Inflammatory macrophage treated with lipopolysaccharide for 4 hours (primary cell): ENCODE results near the gene HOXA11.
A peak's percentile ranks its signal among the peaks of the same experiment; 100 is the strongest.

Experiments
- DNase-seq: peaks from one replicate; pipeline ENCODE4 v3.0.0-alpha.2; 2020

HOXA11 gene

DNA sequence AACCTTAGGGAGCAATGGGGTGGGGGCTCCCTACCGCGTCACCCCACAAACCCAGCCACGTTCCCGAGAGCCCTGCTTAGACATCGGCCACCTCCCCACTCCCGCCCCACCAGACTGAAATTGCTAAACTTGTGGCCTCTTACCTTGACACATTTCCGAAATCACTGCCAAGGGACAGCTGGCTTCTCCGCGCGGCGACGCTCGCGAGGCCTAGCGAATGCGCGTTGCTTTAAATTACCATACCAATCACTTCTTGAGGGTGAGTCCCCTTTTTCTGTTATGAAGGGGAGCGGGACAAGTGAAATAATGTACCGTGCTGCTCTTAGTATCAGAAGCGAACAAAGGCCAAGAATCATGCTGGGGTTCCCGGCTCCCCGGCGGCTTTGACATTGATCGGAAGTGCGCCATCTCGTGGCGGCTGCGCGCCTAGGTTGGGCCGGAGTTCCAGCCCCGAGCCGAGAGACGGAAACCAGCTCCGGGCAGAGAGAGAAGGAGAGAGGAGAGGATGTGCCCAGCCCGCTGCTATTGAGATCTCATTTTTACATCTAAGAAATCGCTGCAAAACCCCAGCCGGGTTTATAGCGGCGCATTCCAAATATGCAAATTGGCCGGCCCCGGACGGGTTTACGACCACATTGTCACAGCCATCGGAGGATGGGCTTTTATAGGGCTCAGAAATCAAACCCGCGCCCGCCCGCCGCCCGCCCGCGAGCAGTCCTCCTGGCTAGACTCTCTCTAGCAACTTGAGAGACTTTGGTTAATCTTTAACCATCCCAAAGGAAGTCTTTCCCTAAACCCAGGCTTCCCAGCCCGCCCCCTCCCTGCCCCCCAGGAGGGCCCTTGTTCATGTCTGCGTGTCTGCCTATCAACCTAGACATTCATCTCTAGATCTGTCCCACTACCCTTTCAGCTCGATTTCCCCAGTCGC is 5.3 kb downstream of the HOXA11 start:
- DNase-seq = peak; percentile 60

- DNase-seq = no peak
Measured at GRCh38 chr7:27179030-27179429, 6.0 kb downstream of the HOXA11 start.

DNA sequence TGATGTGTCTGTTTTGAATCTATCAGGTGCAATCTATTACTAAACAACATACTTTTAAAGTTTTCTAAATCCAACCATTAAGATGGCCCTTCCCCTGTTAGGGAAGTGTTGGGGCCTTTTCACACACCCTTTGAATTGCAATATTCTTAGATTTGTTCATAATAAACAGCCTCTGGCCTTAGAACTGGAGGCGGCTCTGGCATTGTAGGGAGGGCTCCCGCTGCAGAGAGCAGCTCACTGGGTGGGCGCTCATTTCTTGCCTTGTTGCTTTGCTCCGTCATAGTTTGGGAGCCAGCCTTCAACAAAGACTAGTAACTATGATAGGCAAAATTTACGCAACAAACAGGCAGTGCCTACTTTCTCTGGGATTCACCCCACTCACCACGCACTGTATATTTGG is 6.7 kb downstream of the HOXA11 start:
- no peak for DNase-seq

GRCh38 chr7:27177795-27178320 is 7.2 kb downstream of the HOXA11 start:
- DNase-seq = no peak

- DNase-seq = no peak
Measured at GRCh38 chr7:27176962-27177794, 7.9 kb downstream of the HOXA11 start.

- no peak for DNase-seq
Measured at GRCh38 chr7:27176524-27176845, 8.5 kb downstream of the HOXA11 start.

GRCh38 chr7:27175626-27176523 is 9.2 kb downstream of the HOXA11 start:
- DNase-seq = no peak

- DNase-seq = no peak
Measured at GRCh38 chr7:27174874-27175625, 10.0 kb downstream of the HOXA11 start.

- DNase-seq = no peak
Measured at GRCh38 chr7:27173956-27174873, 10.8 kb downstream of the HOXA11 start, which contains the start of gene HOXA10. Gene HOXA10, minus strand, starts transcription at chr7:27174320. Its CDS starts 14 bp downstream, at chr7:27174306.

GRCh38 chr7:27173511-27173955 is 11.5 kb downstream of the HOXA11 start:
- peak; percentile 63 for DNase-seq

GRCh38 chr7:27172823-27173510 is 12.1 kb downstream of the HOXA11 start:
- DNase-seq = no peak

- no peak for DNase-seq
Measured at GRCh38 chr7:27172315-27172774, 12.7 kb downstream of the HOXA11 start.

DNA sequence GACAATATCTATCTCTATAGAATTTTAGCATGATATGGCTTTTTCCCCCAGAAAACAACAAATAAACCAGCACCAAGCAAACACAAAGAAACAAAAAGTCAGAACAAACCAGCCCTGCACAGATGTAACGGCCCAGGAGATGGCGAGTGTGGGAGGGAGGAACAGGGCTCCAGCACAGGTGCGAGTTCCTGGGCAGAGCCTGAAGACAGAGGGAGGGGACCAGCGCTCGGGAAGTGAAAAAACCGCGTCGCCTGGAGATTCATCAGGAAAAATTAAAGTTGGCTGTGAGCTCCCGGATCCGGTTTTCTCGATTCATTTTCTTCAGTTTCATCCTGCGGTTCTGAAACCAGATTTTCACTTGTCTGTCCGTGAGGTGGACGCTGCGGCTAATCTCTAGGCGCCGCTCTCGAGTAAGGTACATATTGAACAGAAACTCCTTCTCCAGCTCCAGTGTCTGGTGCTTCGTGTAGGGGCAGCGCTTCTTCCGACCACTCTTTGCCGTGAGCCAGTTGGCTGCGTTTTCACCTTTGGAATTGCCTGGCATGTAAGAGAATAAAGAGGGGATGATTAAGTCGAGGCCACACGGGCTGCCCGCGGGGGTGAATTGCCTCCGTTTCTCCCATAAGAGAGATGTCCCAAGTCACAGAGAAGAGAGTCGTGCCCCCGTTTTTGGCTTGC is 13.3 kb downstream of the HOXA11 start:
- no peak for DNase-seq

GRCh38 chr7:27171325-27171636 is 13.8 kb downstream of the HOXA11 start:
- no peak for DNase-seq

DNA sequence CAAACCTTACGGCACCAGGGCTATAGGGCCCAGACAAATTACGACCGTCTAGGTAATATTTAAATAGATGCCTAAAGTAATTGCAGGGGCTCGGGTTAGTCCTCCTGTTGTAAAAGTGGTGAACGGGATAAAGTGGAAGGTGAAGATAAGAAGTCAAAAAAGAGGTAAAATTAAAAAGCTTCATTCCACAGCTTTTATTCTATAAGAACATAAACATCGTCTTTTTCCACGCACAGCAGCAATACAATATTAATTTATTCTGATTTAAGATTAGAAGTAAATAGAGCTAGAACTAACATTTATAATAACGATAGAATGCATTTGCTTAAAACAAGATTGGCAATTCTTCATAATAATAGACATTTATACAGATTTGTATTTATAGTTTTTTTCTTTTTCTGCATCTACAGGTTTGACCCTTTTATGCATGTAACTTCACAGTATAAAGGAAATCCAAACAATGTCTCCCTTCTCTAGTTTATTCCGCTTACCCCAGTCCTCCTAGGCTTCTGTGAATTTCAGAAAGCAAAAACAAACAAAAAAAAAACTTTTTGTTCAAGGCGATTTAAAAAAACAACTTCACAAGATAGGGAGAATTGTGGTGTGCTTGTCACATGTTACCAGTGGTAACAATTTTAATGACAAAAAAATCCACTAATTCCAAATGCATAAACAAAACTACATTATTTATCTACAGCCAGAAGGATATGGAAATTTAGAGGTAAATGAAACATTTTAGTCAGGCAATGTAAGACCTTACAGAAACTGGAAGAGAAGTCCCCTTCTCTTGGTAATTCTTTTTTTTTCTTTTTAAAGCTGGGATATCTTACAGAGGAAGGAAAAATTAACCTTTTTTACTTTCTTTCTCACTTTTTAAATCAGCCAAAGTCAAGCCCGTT is 14.4 kb downstream of the HOXA11 start:
- DNase-seq = no peak

DNA sequence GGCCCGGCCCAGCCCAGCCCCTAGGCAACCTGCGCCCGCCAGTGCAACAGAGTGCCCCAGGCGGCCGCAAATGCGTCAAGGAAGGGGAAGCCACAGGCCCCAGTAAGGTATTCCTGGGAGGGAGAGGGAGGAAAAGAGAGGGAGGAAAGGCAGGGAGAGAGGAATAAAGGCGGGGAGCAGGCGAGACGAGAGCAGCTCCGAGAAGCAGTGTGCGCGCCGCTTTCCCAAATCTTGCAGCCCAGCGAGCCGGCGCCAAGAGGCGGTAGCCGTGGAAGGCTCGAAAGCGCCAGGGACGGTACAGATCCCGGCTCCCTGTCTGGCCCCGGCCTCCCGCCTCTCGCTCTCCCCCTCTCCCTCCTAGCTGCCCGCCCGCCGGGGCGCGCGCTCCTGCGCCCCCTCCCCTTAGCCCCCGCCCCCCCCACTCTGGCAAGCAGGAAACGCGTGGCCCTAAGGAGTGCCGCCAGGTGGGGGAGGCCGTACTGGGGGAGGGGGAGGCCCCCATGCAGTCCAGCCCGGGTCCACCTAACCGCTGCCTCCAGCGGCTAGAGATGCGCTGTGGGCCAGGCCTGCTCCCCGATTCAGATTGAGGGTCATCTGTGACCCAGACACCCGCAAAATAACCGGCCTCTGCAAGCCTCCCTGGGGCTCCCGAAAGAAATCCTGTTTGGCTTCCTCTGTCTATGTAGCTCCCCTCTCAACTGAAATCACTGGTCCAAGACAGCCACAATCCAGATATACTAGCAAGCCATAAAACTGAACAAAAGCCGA is 15.2 kb downstream of the HOXA11 start:
- no peak for DNase-seq

DNA sequence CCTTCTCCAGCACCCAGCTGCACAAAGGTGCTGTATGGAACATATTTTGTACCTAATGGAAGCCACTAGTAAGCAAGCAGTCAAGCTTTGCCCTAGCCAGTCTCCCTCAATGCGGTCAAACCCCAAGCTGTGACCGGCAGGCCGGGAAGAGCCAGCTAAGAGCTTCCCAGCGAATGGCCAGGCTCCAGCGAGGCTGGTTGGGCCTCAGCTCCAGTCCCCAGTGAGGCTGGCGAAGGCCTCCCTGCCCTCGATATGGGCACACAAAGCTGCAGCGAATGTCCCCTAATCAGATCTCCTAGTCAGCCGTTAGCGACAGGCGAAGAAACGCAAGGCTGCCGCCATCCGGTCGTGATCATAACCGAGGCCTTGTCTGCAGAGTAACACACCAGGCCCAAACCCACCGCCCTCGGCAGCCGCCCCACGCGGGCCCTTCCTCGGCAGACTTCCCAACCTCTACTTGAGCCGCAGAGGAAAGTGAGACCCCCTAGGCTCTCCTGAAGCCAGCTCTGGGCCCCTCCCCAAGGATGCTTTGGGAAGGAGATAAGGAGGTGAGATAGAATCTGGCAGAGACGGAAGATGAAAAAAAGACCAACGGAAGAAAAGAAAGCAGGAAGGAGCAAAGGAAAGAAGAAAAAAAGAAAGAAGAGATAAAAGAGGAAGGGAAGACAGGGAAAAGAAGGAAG is 16.6 kb downstream of the HOXA11 start:
- no peak for DNase-seq
